ENCODE data around the gene PSTPIP1.

GRCh38 chr15:77009176-77009575, 14.2 kb downstream of the PSTPIP1 start:
- TF ChIP-seq CHD2 (IDR thresholded peaks at IDR 0.05; ENCODE audit: low read length, partially characterized antibody) (no peak), POLR2A (IDR thresholded peaks at IDR 0.05; ENCODE audit: low read length) (no peak), RNF2 (IDR thresholded peaks at IDR 0.05; ENCODE audit: borderline replicate concordance, low read depth) (no peak), NFE2L2 (conservative IDR thresholded peaks at IDR 0.05; ENCODE audit: low read length) (no peak), EHMT2 (IDR thresholded peaks at IDR 0.05; ENCODE audit: low read depth) (no peak), ZFP36 (IDR thresholded peaks at IDR 0.05; ENCODE audit: borderline replicate concordance, partially characterized antibody) (no peak), CTCF (IDR thresholded peaks at IDR 0.05) (no peak), RCOR1 (IDR thresholded peaks at IDR 0.05; ENCODE audit: low read depth, low read length) (no peak), JUN (IDR thresholded peaks at IDR 0.05) (no peak), MAFK (IDR thresholded peaks at IDR 0.05; ENCODE audit: partially characterized antibody) (no peak)
